Activated CD4-positive, alpha-beta T cell treated with anti-CD3 and anti-CD28 coated beads, Interleukin-2, amount 10 ng/mL, durations not matched to agents 24 days and 14 days (primary cell): ENCODE data around the gene ARL4C. TPM values are rescaled to one million over a fixed set of nuclear protein-coding genes. Genes with fewer than 3 reads are reported as not detected.

ENCODE experiments used
- DNase-seq: peaks from one replicate; pipeline ENCODE4 v3.0.0; 2022
- H3K27ac Mint-ChIP-seq: one replicate; pipeline ENCODE4 v1.8.0; 2022; ENCODE audit warnings: mild to moderate bottlenecking, mixed read lengths
- H3K27me3 Mint-ChIP-seq: one replicate; pipeline ENCODE4 v1.8.0; 2022; ENCODE audit warnings: mixed read lengths
- H3K36me3 Mint-ChIP-seq: one replicate; pipeline ENCODE4 v1.8.0; 2022; ENCODE audit warnings: low read depth, mild to moderate bottlenecking, mixed read lengths
- H3K4me1 Mint-ChIP-seq: one replicate; pipeline ENCODE4 v1.8.0; 2021; ENCODE audit warnings: mixed read lengths
- H3K4me3 Mint-ChIP-seq: one replicate; pipeline ENCODE4 v1.8.0; 2022; ENCODE audit warnings: mild to moderate bottlenecking, moderate library complexity, mixed read lengths
- H3K9me3 Mint-ChIP-seq: one replicate; pipeline ENCODE4 v1.8.0; 2021; ENCODE audit warnings: mixed read lengths
- intact Hi-C: fragments of 100-400 bp; cut with micrococcal nuclease; formaldehyde crosslinking; loops from one replicate; pipeline ENCODE4 v1.15.1; 2023
- total RNA-seq: library from RNA; stranded (reverse); gene quantifications from 2 replicates; pipeline ENCODE4 v1.2.3, GENCODE V29; 2022

The ARL4C gene
- total RNA-seq, 1 donor from 2014 or later, result 43.2 TPM

GRCh38 chr2:234492717-234493485 lies 4.0 kb downstream of the ARL4C start:
- Mint-ChIP-seq H3K27ac (peak overlapping the region; percentile 94), H3K36me3 (peaks cover 44% of the 10 kb centered on the region), H3K9me3 (no peaks in the 10 kb centered on the region), H3K4me3 (peak overlapping the region; percentile 90), H3K4me1 (peaks cover 57% of the 10 kb centered on the region), H3K27me3 (no peaks in the 10 kb centered on the region)
- intact Hi-C loops, result loop anchor here (2.0 kb wide), 1 partner anchor 124 kb away; no protein-coding TSS in a partner anchor
- DNase-seq, result peak; percentile 77

GRCh38 chr2:234491897-234492296 lies 5.0 kb downstream of the ARL4C start:
- peak overlapping the region; percentile 90 for H3K4me3 Mint-ChIP-seq
- H3K36me3 Mint-ChIP-seq, result peaks cover 53% of the 10 kb centered on the region
- H3K4me1 Mint-ChIP-seq, result peaks cover 63% of the 10 kb centered on the region
- H3K27ac Mint-ChIP-seq, result peak overlapping the region; percentile 94
- H3K9me3 Mint-ChIP-seq, result no peaks in the 10 kb centered on the region
- intact Hi-C loops, result loop anchor here (1.0 to 2.0 kb wide), 3 partner anchors 9 to 183 kb away; no protein-coding TSS in a partner anchor
- H3K27me3 Mint-ChIP-seq, result no peaks in the 10 kb centered on the region
- DNase-seq, result peak; percentile 83

- Mint-ChIP-seq H3K4me3 (peak overlapping the region; percentile 90), H3K27ac (peak overlapping the region; percentile 97), H3K4me1 (peaks cover 69% of the 10 kb centered on the region), H3K36me3 (peaks cover 56% of the 10 kb centered on the region), H3K27me3 (no peaks in the 10 kb centered on the region), H3K9me3 (no peaks in the 10 kb centered on the region)
- intact Hi-C loops, result loop anchor here (1.0 kb wide), 2 partner anchors 8 to 182 kb away; no protein-coding TSS in a partner anchor
- DNase-seq, result peak; percentile 73
These were observed 5.6 kb downstream of the ARL4C start for GRCh38 chr2:234491281-234491680.

DNA sequence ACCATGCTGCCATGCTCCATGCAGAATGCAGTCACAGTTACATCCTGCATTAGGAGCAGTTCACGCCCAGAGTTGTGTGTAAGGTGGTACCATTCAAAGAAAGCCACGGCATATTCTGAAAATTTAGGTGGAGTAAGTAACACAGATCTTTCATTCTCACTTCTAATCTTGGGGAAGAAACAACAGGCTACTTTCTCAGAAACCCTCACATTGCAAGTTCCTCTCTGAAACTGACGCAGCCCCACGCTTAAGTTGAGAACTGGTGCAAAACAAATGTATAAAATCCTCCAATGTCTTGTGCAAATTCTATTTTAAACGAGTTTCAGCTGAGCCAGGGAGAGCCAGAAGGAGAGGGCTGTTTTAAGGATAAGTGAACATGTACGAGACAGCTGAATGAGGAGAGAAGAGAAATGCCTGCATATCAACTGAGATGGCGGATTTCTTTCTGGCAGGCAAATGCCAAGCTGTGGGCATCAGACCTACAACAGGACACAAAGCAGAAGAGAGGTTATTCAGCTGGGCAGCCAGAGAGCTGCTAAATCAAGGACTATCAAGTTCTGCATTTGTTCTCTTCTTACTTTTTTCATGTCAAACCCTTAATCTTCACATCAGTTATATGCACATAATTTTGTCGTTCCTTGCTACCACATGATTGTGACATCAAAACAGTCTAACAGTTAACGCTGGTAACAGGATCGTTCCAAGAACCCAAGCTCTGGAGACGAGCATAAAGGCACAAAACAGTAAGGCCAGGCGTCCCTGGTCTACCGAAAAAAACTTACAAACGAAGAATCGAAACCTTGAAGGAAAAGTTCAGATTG lies 6.4 kb downstream of the ARL4C start:
- peak; percentile 86 for DNase-seq
- intact Hi-C loops, result loop anchor here (1.0 kb wide), 6 partner anchors 7 to 198 kb away; no protein-coding TSS in a partner anchor

DNA sequence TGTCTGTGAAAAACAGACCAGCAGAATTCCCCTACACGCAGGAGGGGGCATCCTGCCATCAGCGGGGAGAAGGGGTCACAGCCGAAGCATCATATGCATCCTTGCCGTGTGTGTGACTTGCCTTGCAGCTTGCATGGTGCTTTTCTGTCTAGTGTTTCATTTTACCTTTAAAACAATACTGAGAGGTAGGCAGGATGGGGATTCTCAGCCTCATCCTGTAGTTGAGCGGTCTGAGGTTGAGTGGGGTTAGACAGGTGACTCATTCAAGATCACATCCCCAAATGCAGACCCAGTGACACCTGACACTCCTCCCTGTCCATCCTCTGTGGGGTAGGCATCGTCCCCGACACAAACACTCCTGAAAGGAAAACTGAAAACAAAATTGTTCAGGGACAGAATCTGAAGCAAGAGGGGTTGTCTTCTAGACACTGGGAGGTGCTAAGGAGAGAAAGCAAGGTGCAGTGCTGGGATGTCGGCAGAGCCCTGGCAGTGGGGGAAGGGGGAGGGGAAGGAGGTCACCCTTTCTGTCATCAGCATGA lies 7.9 kb downstream of the ARL4C start:
- intact Hi-C loops, result loop anchor here (1.0 kb wide), 2 partner anchors 14 to 25 kb away; no protein-coding TSS in a partner anchor
- H3K36me3 Mint-ChIP-seq, result peaks cover 49% of the 10 kb centered on the region
- DNase-seq, result peak; percentile 94
- peak overlapping the region; percentile 97 for H3K27ac Mint-ChIP-seq
- peaks cover 84% of the 10 kb centered on the region for H3K4me1 Mint-ChIP-seq
- no peaks in the 10 kb centered on the region for H3K27me3 Mint-ChIP-seq
- H3K4me3 Mint-ChIP-seq, result peak overlapping the region; percentile 90
- no peaks in the 10 kb centered on the region for H3K9me3 Mint-ChIP-seq

More for the DNA sequence above, 6.4 kb downstream of the ARL4C start:
- Mint-ChIP-seq H3K27me3 (no peaks in the 10 kb centered on the region), H3K4me1 (peaks cover 77% of the 10 kb centered on the region), H3K27ac (peak overlapping the region; percentile 97), H3K4me3 (peak overlapping the region; percentile 90), H3K36me3 (peaks cover 55% of the 10 kb centered on the region), H3K9me3 (no peaks in the 10 kb centered on the region)

DNA sequence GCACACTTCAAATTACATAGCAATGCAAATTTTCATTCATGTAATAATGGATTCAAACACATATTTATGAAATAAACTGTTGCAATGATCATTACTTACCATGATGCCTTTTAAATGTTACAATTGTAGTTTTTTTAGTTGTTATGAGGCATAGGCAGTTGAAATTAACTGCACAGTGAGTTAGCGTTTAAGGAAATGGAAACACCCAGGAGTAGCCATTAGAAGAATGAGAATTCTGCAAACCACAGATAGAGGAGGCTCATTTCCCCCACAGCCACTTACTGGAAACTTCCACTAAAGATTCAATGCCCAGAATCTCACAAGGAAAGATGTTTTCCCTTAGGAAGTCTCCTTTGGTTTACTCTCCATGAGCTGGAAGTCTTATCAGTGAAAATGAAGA lies 8.4 kb downstream of the ARL4C start:
- Mint-ChIP-seq H3K27me3 (no peaks in the 10 kb centered on the region), H3K9me3 (no peaks in the 10 kb centered on the region), H3K4me1 (peaks cover 89% of the 10 kb centered on the region), H3K36me3 (peaks cover 47% of the 10 kb centered on the region), H3K4me3 (peak overlapping the region; percentile 90), H3K27ac (peak overlapping the region; percentile 97)
- intact Hi-C loops, result no loop called here
- DNase-seq, result no peak

GRCh38 chr2:234487356-234487755 lies 9.5 kb downstream of the ARL4C start:
- peaks cover 89% of the 10 kb centered on the region for H3K4me1 Mint-ChIP-seq
- no peak overlapping the region for H3K4me3 Mint-ChIP-seq
- DNase-seq, result no peak
- no peaks in the 10 kb centered on the region for H3K27me3 Mint-ChIP-seq
- intact Hi-C loops, result no loop called here
- peaks cover 37% of the 10 kb centered on the region for H3K36me3 Mint-ChIP-seq
- no peaks in the 10 kb centered on the region for H3K9me3 Mint-ChIP-seq
- H3K27ac Mint-ChIP-seq, result peak overlapping the region; percentile 27

DNA sequence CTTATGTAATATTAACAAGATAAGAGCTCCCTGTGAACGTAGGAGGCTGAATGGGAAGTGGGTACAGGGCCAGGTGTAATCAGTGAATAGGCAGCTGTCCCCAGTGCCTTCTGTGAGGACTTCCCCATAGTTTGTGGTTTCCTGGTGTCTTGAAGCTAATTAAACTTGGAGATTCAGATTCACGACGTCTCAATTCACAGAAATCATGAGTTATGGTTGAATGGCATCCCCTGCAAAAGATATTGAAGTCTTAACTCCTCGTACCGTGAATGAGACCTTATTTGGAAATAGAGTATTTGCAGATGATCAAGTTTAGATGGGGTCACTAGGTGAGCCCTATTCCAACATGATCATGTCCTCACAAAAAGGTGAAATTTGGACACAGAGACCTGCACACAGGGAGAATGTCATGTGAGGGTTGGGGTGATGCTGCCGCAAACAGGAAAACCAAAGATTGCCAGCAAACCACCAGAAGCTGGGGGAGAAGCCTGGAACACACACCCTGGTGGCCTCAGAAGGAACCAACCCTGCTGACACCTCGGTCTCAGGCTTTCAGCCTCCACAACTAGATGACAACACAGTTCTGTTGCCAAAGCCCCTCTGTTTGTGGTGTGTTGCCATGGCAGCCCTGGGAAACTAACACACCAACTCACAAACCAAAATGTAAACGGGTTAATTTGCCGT lies 13.2 kb downstream of the ARL4C start:
- peak; percentile 95 for DNase-seq
- intact Hi-C loops, result loop anchor here (1.0 kb wide), 3 partner anchors 8 to 37 kb away; no protein-coding TSS in a partner anchor
- H3K27me3 Mint-ChIP-seq, result no peaks in the 10 kb centered on the region
- H3K27ac Mint-ChIP-seq, result peak overlapping the region; percentile 87
- H3K4me1 Mint-ChIP-seq, result peaks cover 76% of the 10 kb centered on the region
- H3K4me3 Mint-ChIP-seq, result peak overlapping the region; percentile 76
- H3K36me3 Mint-ChIP-seq, result peaks cover 36% of the 10 kb centered on the region
- no peaks in the 10 kb centered on the region for H3K9me3 Mint-ChIP-seq

DNA sequence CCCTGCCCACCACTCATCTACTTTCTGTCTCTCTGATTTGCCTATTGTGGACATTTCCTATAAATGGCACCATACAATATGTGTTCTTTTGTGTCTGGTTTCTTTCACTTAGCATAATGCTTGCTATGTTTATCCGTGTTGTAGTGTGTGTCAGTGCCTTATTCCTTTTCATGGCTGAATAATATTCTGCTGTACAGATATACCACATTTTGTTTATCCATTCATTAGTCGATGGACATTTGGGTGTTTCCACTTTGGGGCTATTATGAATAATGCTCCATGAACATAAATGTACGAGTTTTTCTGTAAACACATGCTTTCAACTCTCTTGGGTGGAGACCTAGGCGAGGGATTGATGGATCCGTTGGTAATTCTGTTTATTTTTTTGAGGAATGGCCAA lies 15.6 kb downstream of the ARL4C start:
- H3K9me3 Mint-ChIP-seq, result no peaks in the 10 kb centered on the region
- no peaks in the 10 kb centered on the region for H3K27me3 Mint-ChIP-seq
- H3K4me3 Mint-ChIP-seq, result no peak overlapping the region
- no peak overlapping the region for H3K27ac Mint-ChIP-seq
- intact Hi-C loops, result no loop called here
- no peak for DNase-seq
- H3K4me1 Mint-ChIP-seq, result peaks cover 64% of the 10 kb centered on the region
- H3K36me3 Mint-ChIP-seq, result peaks cover 18% of the 10 kb centered on the region

- intact Hi-C loops, result no loop called here
- Mint-ChIP-seq H3K27ac (no peak overlapping the region), H3K4me1 (peaks cover 63% of the 10 kb centered on the region), H3K9me3 (no peaks in the 10 kb centered on the region), H3K36me3 (peaks cover 14% of the 10 kb centered on the region), H3K4me3 (no peak overlapping the region), H3K27me3 (no peaks in the 10 kb centered on the region)
- DNase-seq, result no peak
These were observed 16.5 kb downstream of the ARL4C start for GRCh38 chr2:234480337-234480736.

DNA sequence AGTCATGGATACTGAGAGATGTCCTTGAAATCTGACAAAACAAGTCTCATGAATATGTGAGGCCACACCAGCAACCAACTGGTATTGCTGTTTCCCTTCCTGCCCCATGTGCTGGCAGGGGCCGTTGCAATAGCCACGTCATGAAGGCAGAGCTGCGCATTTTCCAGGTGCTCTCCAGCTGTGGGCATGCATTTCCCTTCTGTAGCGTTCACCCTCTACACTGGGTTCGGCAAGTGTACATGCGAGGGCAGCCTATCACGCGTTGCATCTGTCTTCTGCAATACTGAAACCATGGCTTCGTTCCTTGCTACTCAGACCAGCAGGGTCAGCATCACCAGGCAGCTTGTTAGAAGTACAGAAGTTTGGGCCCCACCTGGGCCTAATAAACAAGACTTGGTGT lies 17.4 kb downstream of the ARL4C start:
- Mint-ChIP-seq H3K36me3 (peaks cover 10% of the 10 kb centered on the region), H3K4me1 (peaks cover 65% of the 10 kb centered on the region), H3K27me3 (no peaks in the 10 kb centered on the region), H3K27ac (no peak overlapping the region), H3K4me3 (no peak overlapping the region), H3K9me3 (no peaks in the 10 kb centered on the region)
- intact Hi-C loops, result no loop called here
- no peak for DNase-seq

DNA sequence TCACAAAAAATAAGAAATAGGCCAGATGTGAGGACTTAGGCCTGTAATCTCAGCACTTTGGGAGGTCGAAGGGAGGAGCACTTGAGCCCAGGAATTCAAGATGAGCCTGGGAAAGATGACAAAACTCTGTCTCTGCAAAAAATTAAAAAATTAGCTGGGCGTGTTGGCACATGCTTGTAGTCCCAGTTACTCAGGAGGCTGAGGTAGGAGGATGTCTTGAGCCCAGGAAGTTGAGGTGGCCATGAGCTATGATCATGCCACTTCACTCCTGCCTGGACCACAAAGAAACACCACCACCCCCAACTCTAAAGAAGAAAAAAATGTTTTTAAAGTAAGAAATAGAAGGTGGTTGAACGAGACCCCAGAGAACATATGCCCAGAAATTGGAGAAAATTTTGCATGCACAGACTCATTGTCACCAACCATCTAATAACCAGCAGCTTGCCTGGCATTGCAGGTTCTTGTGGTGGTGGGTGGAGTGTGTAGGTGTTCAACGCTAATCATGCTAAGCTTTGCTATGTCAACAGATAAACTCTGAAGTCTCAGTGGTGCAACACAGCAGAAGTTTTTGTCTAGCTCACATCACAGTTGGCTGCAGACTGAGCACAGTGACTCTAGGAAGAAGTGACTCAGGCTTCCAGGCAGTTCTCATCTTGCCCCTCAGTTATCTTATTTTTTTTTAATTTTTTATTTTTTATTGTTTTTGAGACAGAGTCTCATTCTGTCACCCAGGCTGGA lies 18.6 kb downstream of the ARL4C start:
- H3K4me3 Mint-ChIP-seq, result no peak overlapping the region
- intact Hi-C loops, result no loop called here
- peaks cover 58% of the 10 kb centered on the region for H3K4me1 Mint-ChIP-seq
- H3K36me3 Mint-ChIP-seq, result peaks cover 9% of the 10 kb centered on the region
- peak overlapping the region; percentile 72 for H3K27ac Mint-ChIP-seq
- H3K9me3 Mint-ChIP-seq, result peaks cover 6% of the 10 kb centered on the region
- peak; percentile 70 for DNase-seq
- no peaks in the 10 kb centered on the region for H3K27me3 Mint-ChIP-seq

GRCh38 chr2:234476766-234477165 lies 20.1 kb downstream of the ARL4C start:
- no peaks in the 10 kb centered on the region for H3K27me3 Mint-ChIP-seq
- no peak overlapping the region for H3K4me3 Mint-ChIP-seq
- peaks cover 46% of the 10 kb centered on the region for H3K4me1 Mint-ChIP-seq
- peaks cover 6% of the 10 kb centered on the region for H3K9me3 Mint-ChIP-seq
- H3K36me3 Mint-ChIP-seq, result peaks cover 9% of the 10 kb centered on the region
- H3K27ac Mint-ChIP-seq, result no peak overlapping the region
- intact Hi-C loops, result no loop called here
- no peak for DNase-seq
